Activated CD8-positive, alpha-beta memory T cell treated with anti-CD3 and anti-CD28 coated beads for 36 hours (primary cell): Measurements from ENCODE around the gene MFAP3. TPM values are rescaled to one million over a fixed set of nuclear protein-coding genes. Genes with fewer than 3 reads are reported as not detected.
"Not testable (repeated sequence)": the region's sequence is repeated elsewhere in the genome, so short reads cannot be mapped to it uniquely, and the experiment has no call there.

Source experiments
- CTCF ChIA-PET: fragments of 350-600 bp; sonication (Branson Sonifier 250); formaldehyde crosslinking; loops from one replicate; lab custom pipeline; 2021; ENCODE audit warnings: antibody characterized with exemption; lab: Charles Lee
- POLR2A ChIA-PET: fragments of 350-600 bp; sonication (Branson Sonifier 250); formaldehyde crosslinking; loops from one replicate; lab custom pipeline; 2021; ENCODE audit warnings: antibody characterized with exemption; lab: Charles Lee
- total RNA-seq, 2 experiments: library from RNA; stranded (reverse); gene quantifications; one replicate each; pipeline ENCODE4 v1.2.3, GENCODE V29; 2021

The MFAP3 gene
- 10 to 100 TPM; 15.6 to 17.3 TPM for total RNA-seq

DNA sequence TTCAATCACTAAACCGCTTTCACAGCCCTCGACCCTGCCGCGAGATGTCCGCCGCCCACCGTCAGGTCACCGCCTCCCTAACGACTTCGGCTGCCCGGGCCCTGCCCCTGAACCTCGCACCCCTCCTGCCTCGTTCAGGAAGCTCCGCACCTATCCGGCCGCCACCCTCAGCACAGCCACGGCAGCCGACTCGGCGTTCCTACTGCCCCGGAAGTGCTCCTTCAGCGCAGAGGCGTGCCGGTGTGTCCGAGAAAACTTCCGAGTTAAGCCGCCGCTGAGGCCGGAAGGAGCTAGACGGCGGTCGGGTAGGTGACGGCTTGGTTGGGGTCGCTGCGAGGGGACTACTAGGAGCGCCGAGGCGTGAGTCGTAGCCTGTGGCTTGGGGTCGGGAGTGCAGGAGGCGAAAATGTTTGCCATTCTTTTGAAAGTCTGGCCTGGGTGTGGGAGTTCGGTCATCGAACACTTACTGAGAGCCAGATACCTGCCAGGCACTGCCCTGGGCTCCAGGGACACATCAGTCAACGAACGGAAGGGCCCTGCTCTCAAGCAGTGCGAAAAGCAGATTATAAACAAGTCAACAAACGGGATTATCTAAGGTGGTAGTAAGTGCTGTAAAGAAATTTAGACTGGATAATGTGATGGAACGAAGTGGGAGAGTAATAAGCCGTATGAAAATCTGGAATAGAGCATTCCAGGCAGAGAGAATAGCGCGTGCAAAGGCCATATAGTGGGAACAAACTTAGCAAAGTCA, at the start of gene MFAP3, which contains the start of gene FAM114A2:
Gene MFAP3, plus strand, starts transcription at position 261 of the 751 bp plus-strand sequence. CDS start 10,756 bp downstream, outside the sequence.
Gene FAM114A2, minus strand, starts transcription at position 204 of the 751 bp plus-strand sequence. CDS start 3,957 bp downstream, outside the sequence.
- CTCF ChIA-PET: interaction anchor here (0.7 to 1.5 kb wide), 2 partner anchors 151 to 366 kb away, joined by 3 to 7 read pairs; partner anchors contain the start of gene GALNT10

DNA sequence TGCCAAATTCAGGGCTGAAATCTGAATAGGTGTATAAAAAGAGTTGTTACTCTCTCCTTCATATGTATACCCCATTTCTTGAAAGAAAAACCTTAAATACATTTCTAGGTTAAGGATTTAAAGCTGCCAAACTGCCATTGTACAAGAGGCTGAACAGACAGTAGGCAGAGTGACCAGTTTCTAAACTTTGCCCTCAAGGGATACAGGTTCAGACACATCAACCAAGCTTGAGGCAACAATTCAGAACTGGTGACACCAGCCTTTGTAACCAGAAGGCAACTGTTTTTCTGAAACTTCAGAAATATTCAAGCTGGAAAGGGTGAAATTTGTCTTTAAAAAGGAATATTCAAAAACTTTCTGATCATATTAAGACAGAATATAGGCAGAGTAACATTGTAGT, 47.6 kb upstream of the MFAP3 start:
- CTCF ChIA-PET: no interaction called here
- POLR2A ChIA-PET: no interaction called here

More for the DNA sequence above, at the start of gene MFAP3, which contains the start of gene FAM114A2:
- POLR2A ChIA-PET: interaction anchor here (0.6 to 1.7 kb wide), 6 partner anchors 10 to 899 kb away, joined by 3 to 8 read pairs (median 5); partner anchors contain the start of genes CNOT8, GALNT10 and GEMIN5

DNA sequence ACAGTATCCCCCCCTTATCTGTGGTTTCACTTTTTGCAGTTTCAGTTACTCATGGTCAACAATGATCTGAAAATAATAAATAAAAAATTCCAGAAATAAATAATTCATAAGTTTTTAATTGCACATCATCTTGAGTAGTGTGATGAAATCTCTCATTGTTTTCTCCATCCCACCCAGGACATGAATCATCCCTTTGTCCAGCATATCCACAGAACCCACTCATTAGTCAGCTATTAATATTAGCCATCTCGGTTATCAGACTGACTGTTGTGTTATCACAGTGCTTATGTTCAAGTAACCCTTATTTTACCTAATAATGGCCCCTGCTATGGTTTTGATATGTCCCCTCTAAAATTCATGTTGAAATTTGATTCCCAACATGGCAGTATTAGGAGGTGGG, 40.8 kb upstream of the MFAP3 start:
- ChIA-PET POLR2A (no interaction called here), CTCF (no interaction called here)

DNA sequence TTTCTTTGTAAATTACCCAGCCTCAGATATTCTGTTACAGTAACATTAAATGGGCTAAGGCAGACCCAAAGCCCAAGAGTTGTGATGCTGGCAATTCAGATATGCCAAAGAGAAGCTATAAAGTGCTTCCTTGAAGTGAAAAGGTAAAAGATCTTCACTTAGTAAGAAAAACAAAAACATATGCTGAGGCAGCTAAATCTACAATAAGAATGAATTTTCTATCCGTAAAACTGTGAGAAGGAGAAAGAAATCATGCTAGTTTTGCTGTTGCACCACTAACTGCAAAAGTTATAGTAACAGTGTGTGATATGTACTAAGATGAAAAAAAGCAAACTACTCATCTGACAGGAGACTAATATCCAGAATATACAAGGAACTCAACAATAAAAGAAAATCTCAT, 40.0 kb upstream of the MFAP3 start:
- CTCF ChIA-PET: no interaction called here
- POLR2A ChIA-PET: no interaction called here

DNA sequence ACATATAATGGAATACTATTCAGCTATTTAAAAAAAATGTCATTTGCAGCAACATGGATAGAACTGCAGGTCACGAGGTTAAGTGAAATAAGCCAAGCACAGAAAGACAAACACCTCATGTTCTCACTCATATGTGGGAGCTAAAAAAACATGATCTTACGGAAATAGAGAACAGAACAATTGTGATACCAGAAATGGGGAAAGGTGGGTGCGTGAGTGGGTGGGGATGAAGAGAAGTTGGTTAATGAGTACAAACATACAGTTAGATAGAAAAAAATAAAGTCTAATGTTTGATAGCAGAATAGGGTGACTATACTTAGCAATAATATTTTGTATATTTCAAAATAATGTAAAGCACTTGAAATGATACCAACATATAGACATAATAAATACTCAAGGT, 38.8 kb upstream of the MFAP3 start:
- POLR2A ChIA-PET: no interaction called here
- CTCF ChIA-PET: interaction anchor here (1.0 kb wide), 1 partner anchor 35 kb away, joined by 3 read pairs; no protein-coding TSS in a partner anchor

DNA sequence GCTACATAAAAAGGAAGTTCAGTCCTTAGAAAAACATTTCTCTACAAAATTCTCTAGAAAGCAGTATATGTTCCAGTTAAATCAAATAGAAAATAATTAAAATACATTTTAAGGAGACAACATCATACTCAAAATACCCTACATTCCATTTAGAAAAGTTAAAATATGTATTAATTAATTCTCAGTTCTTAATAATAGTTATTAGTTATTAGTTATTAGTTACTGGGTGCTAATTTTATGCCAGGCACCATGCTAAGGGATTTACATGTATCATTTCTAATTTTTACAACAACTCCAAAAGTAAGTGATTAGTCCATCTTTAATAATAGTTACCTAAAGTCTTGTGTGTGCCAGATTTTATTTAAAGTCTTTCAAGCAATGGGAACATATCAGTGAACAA, 38.1 kb upstream of the MFAP3 start:
- CTCF ChIA-PET: no interaction called here
- POLR2A ChIA-PET: no interaction called here

DNA sequence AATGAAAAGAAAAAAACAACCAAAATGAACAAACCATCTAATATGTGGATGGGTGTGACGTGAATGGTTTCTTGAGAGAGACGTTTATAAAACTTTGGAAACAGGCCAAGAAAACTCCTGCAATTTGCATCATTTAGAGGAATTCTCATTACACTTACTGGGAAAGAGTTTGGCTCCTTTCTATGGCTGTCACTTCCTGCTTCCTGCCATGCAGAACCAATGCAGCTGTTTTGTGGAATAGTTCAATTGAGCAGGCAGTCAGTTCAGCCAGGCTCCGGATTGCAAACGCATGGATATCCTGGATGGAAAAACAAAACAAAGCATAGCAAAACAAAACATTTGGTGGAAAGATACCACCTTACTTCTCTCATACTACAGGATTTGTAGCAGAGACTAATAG, 36.7 kb upstream of the MFAP3 start:
- ChIA-PET CTCF (no interaction called here), POLR2A (no interaction called here)

DNA sequence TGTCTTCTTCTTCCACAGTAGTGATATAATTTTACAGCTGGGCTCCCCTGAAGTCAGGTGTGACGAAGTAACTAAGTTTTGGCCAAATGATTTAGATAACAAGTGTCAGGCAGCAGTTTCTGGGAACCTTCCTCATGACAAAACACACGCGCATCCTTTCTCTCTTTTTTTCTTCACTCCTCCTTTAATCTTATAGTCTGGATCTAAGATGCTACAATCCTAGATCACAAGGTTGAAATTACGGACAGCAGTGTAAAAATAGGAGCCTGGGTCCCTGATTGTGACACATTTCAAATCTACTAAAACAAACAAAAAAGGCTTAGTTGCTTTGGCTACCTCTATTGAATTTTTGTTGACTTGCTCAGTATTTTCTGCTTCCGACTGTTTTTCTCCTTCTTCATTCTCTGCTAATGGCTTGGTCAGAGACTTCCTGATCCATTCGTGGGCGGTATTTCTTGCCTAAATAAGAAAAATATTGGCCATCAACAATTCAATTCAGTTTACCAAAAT, 36.2 kb upstream of the MFAP3 start:
- CTCF ChIA-PET: no interaction called here
- POLR2A ChIA-PET: no interaction called here

DNA sequence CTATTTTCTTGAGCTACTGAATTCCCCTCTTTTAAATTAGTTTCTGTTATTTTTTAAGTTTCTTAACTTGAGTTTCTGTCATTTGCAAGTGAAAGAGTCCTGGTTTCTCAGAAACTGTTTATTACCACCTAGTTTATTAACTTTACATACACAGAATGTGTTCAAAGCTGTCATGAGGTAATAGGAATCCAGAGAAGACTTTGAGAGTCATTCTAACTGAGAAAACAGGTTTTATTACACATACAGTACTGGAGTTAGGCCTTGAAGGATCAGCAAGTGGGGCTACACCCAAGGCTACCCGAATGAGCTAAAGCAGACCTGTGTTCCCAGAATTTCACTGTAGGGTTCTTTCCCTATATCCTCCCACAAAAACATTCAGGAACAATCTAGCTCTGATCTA, 33.1 kb upstream of the MFAP3 start:
- POLR2A ChIA-PET: no interaction called here
- CTCF ChIA-PET: no interaction called here

DNA sequence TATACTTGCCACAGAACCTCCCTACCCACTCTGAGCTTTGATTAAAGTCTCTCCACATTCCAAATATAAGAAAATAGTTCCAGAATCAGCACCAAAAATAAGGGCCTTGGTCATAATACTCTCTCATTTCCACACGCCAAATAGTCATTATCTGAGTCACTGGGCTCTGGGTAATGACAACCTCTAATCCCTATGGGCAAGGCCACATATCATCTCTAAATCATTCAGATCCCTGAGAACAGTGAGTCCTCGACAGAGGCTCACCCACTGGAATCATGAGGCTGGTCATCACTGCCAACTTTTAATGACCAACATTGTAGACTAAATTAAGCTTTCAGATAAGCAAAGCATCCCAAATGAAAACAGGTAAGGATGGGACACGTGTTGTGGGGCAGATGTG, 28.1 kb upstream of the MFAP3 start:
- ChIA-PET CTCF (interaction anchor here (0.8 kb wide), 1 partner anchor 36 kb away, joined by 3 read pairs; no protein-coding TSS in a partner anchor), POLR2A (no interaction called here)

DNA sequence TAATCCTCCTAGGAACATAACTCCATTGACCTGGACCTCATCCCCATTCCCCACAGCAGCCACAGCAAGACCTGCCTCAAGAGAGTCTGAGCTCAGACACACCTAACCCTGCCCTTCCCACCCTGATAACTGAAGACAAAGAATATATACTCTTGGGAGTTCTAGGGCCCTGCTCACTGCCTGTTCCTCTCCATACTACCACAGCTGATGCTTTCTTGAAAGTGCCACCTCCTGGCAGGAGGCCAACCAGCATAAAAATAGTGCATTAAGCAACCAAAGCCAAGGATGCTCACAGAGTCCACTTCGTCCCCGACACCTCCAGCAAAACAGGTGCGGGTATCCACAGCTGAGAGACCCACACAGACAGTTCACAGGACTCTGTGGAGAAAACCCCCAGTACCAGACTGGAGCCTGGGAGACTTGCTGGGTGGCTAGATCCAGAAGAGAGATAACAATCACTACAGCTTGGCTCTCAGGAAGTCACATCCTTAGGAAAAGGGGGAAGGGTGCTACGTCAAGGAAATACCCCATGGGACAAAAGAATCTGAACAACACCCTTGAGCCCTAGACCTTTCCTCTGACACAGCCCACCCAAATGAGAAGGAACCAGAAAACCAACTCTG, 23.6 kb upstream of the MFAP3 start:
- POLR2A ChIA-PET: no interaction called here
- CTCF ChIA-PET: no interaction called here

DNA sequence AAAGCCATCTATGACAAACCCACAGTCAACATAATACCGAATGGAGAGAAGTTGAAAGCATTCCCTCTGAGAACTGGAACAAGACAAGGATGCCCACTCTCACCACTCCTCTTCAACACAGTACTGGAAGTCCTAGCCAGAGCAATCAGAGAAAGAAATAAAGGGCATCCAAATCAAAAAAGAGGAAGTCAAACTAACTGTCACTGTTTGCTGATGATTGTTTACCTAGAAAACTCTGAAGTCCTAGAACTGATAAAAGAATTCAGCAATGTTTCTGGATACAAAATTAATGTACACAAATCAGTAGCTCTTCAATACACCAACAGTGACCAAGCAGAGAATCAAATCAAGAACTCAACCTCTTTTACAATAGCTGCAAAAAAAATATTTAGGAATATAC, 19.8 kb upstream of the MFAP3 start:
- POLR2A ChIA-PET, CTCF ChIA-PET: not testable (repeated sequence)

DNA sequence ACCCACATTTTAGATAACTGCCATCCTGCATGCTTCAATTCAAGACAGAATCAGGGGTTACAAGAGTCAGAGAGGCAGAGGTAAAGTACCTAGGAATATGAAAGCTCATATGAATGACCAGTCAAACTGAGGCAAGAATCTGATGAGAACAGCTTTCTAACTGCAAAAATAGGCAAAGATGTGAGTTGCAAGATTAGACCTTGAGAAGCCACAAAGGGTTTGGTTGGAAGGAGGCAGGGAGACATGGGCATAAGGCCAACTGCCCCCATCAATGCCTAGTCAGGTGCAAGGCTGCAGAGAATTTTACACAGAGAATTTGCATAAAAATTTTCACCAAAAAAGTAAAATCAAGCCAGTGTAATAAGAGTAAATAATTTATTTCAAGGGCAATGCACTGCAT, 12.8 kb upstream of the MFAP3 start:
- POLR2A ChIA-PET: no interaction called here
- CTCF ChIA-PET: interaction anchor here (0.9 kb wide), 1 partner anchor 51 kb away, joined by 4 read pairs; no protein-coding TSS in a partner anchor

DNA sequence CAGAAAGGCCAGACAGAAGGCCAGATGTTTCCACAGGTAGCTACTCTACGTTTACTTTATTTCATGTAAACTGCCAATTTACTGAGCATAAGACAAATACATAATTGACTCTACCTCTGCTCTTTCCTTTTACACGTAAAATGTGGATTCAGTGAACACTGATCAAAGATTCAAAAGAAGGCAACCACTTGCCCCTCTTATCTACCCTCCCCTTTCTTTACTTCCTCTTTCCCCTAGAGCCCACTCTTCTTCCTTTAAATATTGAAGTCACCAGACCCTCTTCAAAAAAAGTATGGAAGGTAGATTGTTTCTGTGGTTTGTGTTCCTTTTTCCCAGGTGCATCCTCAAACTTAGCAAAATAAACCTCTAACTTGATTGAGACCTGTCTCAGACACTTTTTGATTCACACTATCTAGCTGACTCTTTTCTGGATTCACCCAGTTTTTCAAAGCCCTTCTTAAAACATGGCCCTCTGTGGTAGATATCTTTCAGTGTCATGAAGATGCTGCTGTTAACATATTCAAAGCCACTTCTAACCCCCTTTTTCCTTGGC, 6.8 kb upstream of the MFAP3 start:
- POLR2A ChIA-PET: no interaction called here

DNA sequence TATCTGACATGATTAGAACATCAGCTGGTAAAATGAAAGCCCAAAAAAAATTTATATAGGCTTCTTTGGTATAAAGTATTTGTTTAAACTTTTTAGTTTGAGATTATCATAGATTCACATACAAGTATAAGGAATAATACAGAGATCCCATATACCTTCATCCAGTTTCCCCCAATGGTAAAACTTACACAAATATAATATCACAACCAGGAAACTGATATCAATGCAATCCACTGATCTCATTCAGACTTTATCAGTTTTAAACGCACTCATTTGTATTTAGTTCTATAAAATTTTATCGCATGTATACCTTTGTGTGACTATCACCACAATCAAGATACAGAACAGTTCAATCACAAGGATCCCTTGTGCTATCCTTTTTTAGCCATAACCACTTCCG, 3.8 kb upstream of the MFAP3 start:
- ChIA-PET POLR2A (no interaction called here), CTCF (no interaction called here)

More for the DNA sequence above, 6.8 kb upstream of the MFAP3 start:
- CTCF ChIA-PET: no interaction called here

DNA sequence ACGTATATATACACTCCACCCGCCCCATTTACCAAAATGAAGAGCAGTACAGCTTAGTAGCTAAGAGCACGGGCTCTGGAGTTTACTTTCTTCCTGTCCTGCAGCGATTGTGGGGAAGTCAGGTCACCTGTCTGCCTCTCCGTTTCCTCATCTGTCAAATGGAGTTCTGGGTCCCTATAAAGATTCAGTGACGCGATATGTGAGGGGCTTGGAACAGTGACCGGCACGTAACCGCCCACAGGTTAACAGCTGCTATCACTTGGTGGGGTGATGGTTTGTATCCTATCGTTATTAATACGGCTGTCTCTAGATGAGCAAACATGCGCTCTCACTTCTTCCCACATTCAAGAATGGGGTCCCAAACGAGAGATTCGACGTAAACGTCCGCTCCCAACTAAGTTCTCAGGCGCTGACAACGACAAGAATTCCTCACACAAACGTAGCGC, 483 bp upstream of the MFAP3 start:
- CTCF ChIA-PET: interaction anchor here (1.5 kb wide), 1 partner anchor 152 kb away, joined by 7 read pairs; the partner anchor contains the start of gene GALNT10

DNA sequence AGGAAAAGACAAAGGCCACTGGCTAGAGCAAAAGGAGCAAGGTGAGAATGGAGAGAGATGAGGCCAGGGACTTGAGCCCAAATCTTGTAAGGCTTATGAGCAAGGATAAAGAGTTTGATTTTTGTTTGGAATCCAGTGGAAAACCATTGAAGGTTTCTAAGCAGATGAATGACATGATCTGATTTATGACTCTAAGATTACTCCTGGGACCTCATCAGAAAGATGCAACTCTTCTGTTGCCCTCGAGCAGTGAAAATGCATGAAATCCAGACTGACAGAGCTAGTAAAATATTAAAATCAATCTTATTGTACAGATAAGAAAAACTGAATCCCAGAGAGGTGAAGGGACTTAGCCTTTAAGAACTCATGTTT, 677 bp downstream of the MFAP3 start:
- CTCF ChIA-PET: interaction anchor here (0.7 to 1.5 kb wide), 2 partner anchors 150 to 365 kb away, joined by 3 to 7 read pairs; partner anchors contain the start of gene GALNT10
- POLR2A ChIA-PET: interaction anchor here (0.6 to 1.7 kb wide), 6 partner anchors 9 to 899 kb away, joined by 3 to 8 read pairs (median 5); partner anchors contain the start of genes CNOT8, GALNT10 and GEMIN5

More for the DNA sequence above, 483 bp upstream of the MFAP3 start:
- POLR2A ChIA-PET: interaction anchor here (1.1 to 1.7 kb wide), 5 partner anchors 10 to 820 kb away, joined by 3 to 8 read pairs (median 5); partner anchors contain the start of genes CNOT8 and GALNT10

DNA sequence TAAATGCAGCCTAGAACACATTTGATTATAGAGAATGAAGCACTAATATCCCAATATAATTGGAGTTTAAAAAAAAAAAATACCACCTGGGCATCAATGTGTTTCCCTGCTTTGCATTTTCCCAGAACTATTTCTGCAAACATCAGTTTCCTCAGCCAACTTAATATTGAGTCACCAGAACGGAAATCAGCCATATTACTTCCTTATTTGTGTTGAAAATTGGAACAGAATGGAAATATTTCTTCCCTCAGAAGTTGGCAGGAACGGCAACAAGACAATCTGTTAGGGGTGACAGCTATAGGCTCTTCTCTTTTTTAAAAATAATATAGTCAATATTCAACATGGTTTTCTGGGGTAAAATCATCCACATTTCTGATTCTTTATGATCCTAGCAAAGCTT, 4.0 kb downstream of the MFAP3 start:
- CTCF ChIA-PET: interaction anchor here (1.0 kb wide), 1 partner anchor 29 kb away, joined by 4 read pairs; no protein-coding TSS in a partner anchor
- POLR2A ChIA-PET: no interaction called here

DNA sequence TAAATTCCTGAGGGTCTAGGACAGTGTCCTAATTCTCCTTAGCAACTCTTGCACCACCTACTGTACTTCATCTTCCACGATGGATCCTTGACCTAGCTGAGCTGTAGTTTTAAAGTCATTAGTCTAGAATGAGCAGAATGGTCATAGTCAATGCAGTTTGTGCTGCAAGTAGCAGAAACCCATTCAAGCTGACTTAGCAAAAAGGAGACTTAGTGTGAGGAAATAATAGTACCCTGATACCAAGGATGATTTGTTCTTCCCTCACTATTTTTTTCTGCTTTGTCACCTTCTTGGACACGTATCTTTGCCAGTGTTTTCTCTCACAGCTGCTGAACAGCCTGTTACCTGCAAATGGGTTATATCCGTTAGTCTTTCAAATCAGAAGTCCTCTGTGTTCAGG, 5.3 kb downstream of the MFAP3 start:
- ChIA-PET CTCF (interaction anchor here (1.3 kb wide), 1 partner anchor 29 kb away, joined by 3 read pairs; no protein-coding TSS in a partner anchor), POLR2A (no interaction called here)
